Adrenal gland (tissue), 12 donors: ENCODE measurements around the gene DTD1. TPM values are rescaled to one million over a fixed set of nuclear protein-coding genes. Genes with fewer than 3 reads are reported as not detected.

Experiments used
- DNase-seq, 7 donors: peaks; one replicate each; pipeline ENCODE4 v3.0.0-alpha.2; 2019 to 2020
- H3K27ac ChIP-seq, 5 donors: fragments of 200-600 bp; sonication (generic) in 4 of 5; 1 replicate in 3 of 5; 2 replicates in 2 of 5; pipeline versions ENCODE4 v1.5.1 to v1.8.0; 2016 to 2020; ENCODE audit warnings: mild to moderate bottlenecking in 1 of 5
- H3K27me3 ChIP-seq: fragments of 200-600 bp; 2 replicates; pipeline ENCODE4 v1.8.0; 2021
- H3K36me3 ChIP-seq, 2 donors: fragments of 200-600 bp; replicated peaks in 1 of 2; 1 replicate in 1 of 2; 2 replicates in 1 of 2; pipeline versions ENCODE4 v1.5.1 to v1.8.0; 2018 to 2022
- H3K4me1 ChIP-seq, 2 donors: fragments of 200-600 bp; replicated peaks in 1 of 2; 1 replicate in 1 of 2; 2 replicates in 1 of 2; pipeline versions ENCODE4 v1.5.1 to v1.8.0; 2018 to 2021
- H3K4me3 ChIP-seq, 4 donors: fragments of 200-600 bp; sonication (generic) in 3 of 4; one replicate each; pipeline ENCODE4 v1.5.1; 2016 to 2018
- H3K9me3 ChIP-seq, 3 donors: fragments of 200-600 bp; sonication (generic) in 1 of 3; replicated peaks in 1 of 3; 1 replicate in 2 of 3; 2 replicates in 1 of 3; pipeline versions ENCODE4 v1.5.1 to v1.8.0; 2016 to 2021
- POLR2A ChIP-seq, 2 donors: fragments of 450-650 bp; IDR thresholded peaks; one replicate each; pipeline ENCODE4 v1.6.1; 2017; ENCODE audit warnings: antibody characterized with exemption in 2 of 2, mild to moderate bottlenecking in 2 of 2, moderate library complexity in 1 of 2
- WGBS, 4 donors: extraction: QIAGEN DNeasy Blood & Tissue Kit in 2 of 4; methylation state at CpG; one replicate each; pipeline versions ENCODE4 v1.1.5 to v1.1.7; 2013 to 2017; 5-methylcytosine and 5-hydroxymethylcytosine counted together
- intact Hi-C, 2 donors: fragments of 100-400 bp; cut with DNase I; formaldehyde crosslinking; loops; one replicate each; pipeline versions ENCODE4 v1.14.1 to v1.15.0; 2022 to 2023
- polyA plus RNA-seq, 3 donors: library from polyadenylated mRNA; stranded (reverse); fragments of 200-250 nt in 2 of 3; fragments of 350-450 nt in 1 of 3; fragmentation: Illumina TruSeq in 1 of 3; extraction: RNeasy Lipid Tissue Mini Kit (QIAGEN cat#74804) in 1 of 3; gene quantifications; one replicate each; pipeline ENCODE4 v1.2.3, GENCODE V29; 2013 to 2014
- total RNA-seq, 9 donors: library from RNA; depleted of rRNA in 4 of 9; stranded (reverse); fragments of >200 nt in 4 of 9; fragments of 120-200 nt in 1 of 9; fragmentation: NEBNext Ultra II Directional in 1 of 9; extraction: Animal tissue kit (Norgen Biotek cat#: 25700) in 1 of 9; gene quantifications; one replicate each; pipeline versions ENCODE4 v1.1.0 to v1.2.4, GENCODE V29; 2013 to 2023
- TF ChIP-seq, protein P1 (sequence below), 6 experiments: fragments of 450-650 bp in 4 of 6; fragments of 200-600 bp in 2 of 6; sonication (generic) in 1 of 6; IDR thresholded peaks; 1 replicate in 5 of 6; 2 replicates in 1 of 6; pipeline versions ENCODE4 v1.5.1 to v1.8.0; 2016 to 2021; ENCODE audit warnings: antibody characterized with exemption in 6 of 6, mild to moderate bottlenecking in 2 of 6, moderate library complexity in 1 of 6
- donor health status: healthy with polysubstance abuse.
- donor health status: Bipolar disorder and iron deficiency.
- donor health status: DM: yes; HTN: yes; CAD: no.
- donor health status: DM: no; HTN: no; CAD: no.
- donor health status: DM: no; HTN: no; CAD: no.
- donor health status: DM: yes; HTN: yes; CAD: no.

Gene DTD1
- total and polyA plus RNA-seq, 12 donors: 9.5 to 38.9 (median 32.9) TPM

DNA sequence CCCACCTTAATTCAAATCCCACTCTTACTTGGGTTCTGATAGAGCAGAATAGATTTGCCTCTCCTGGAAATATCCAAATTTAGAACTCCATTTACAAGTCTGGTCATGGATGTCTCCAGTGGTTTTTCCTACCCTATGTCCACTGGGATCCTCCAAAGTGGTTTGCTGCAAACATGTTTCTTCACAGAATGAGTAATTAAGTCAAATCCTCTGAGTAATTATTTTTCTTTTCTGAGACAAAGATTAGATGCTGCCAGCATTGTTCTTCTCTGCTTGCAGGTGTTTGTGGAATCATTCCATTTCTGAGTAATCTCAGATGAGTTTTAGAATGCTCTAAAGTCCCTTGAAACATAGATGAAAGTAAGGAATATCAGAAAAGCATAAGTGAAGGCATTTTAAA lies 21.9 kb downstream of the DTD1 start:
- Histone ChIP-seq H3K4me3 (no peak overlapping the region), H3K4me1 (no peaks in the 10 kb centered on the region), H3K27me3 (no peaks in the 10 kb centered on the region), H3K36me3 (no peaks in the 10 kb centered on the region), H3K27ac (no peak overlapping the region), H3K9me3 (no peaks in the 10 kb centered on the region)
- DNase-seq: no peak
- intact Hi-C loops: no loop called here
- TF ChIP-seq POLR2A (IDR thresholded peaks at IDR 0.05): no peak
- TF ChIP-seq, protein P1, sequence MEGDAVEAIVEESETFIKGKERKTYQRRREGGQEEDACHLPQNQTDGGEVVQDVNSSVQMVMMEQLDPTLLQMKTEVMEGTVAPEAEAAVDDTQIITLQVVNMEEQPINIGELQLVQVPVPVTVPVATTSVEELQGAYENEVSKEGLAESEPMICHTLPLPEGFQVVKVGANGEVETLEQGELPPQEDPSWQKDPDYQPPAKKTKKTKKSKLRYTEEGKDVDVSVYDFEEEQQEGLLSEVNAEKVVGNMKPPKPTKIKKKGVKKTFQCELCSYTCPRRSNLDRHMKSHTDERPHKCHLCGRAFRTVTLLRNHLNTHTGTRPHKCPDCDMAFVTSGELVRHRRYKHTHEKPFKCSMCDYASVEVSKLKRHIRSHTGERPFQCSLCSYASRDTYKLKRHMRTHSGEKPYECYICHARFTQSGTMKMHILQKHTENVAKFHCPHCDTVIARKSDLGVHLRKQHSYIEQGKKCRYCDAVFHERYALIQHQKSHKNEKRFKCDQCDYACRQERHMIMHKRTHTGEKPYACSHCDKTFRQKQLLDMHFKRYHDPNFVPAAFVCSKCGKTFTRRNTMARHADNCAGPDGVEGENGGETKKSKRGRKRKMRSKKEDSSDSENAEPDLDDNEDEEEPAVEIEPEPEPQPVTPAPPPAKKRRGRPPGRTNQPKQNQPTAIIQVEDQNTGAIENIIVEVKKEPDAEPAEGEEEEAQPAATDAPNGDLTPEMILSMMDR (IDR thresholded peaks at IDR 0.05): no peak

DNA sequence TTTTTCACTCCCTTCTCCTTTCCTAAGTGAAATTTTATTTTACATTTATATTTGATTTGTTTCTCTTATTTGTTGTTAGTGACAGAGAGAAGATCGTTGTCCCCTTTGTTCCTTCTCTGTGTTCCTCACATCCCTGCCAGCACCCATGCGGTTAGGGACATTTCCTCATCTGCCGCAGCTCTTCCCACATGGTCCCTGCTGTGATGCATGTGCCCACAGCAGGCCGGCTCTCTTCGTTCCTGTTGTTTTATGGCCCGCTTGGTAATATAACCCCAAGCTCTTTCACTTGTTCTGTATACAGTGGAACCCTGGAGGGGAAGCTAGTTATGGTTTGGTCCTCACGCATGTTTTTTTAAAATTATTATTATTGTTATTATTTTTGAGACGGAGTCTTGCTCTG lies 23.6 kb downstream of the DTD1 start:
- no peak for TF ChIP-seq POLR2A (IDR thresholded peaks at IDR 0.05)
- TF ChIP-seq, protein P1 (IDR thresholded peaks at IDR 0.05): no peak
- WGBS, 4 donors: 84 to 94% (median 88%) methylated on average over 8 of the region's 8 CpGs
- intact Hi-C loops: no loop called here
- H3K4me3 ChIP-seq: no peak overlapping the region
- no peaks in the 10 kb centered on the region for H3K27me3 ChIP-seq
- H3K36me3 ChIP-seq: no peaks in the 10 kb centered on the region
- no peak for DNase-seq
- no peak overlapping the region for H3K27ac ChIP-seq
- H3K4me1 ChIP-seq: peaks cover 0 to 5% of the 10 kb centered on the region in 2 donors
- H3K9me3 ChIP-seq: no peaks in the 10 kb centered on the region

DNA sequence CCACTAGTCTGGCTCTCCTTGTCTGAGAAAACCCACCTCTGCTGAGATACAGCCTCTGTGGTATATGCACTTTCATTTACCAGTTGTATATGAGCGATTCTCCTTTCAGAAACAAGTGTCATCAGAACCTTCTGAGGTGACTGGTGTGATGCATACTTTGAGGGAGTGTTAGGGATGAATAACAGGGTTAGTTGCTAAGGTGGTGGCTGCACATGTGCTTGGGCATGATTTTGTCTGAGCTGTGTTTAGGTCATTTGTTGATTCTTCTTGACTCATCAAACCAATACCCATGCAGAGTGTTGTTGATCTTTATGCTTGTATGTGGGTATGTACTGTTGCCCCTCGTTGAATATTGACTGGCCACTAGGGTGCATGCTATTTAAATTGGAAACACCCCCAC lies 25.7 kb downstream of the DTD1 start:
- H3K9me3 ChIP-seq: no peaks in the 10 kb centered on the region
- no peak for TF ChIP-seq POLR2A (IDR thresholded peaks at IDR 0.05)
- TF ChIP-seq, protein P1 (IDR thresholded peaks at IDR 0.05): no peak
- H3K27me3 ChIP-seq: no peaks in the 10 kb centered on the region
- DNase-seq: no peak
- no peaks in the 10 kb centered on the region for H3K36me3 ChIP-seq
- H3K4me1 ChIP-seq: peaks cover 0 to 5% of the 10 kb centered on the region in 2 donors
- 71 to 96% (median 91%) methylated on average over 2 of the region's 2 CpGs for WGBS, 4 donors
- H3K27ac ChIP-seq: no peak overlapping the region
- intact Hi-C loops: no loop called here
- H3K4me3 ChIP-seq: no peak overlapping the region

DNA sequence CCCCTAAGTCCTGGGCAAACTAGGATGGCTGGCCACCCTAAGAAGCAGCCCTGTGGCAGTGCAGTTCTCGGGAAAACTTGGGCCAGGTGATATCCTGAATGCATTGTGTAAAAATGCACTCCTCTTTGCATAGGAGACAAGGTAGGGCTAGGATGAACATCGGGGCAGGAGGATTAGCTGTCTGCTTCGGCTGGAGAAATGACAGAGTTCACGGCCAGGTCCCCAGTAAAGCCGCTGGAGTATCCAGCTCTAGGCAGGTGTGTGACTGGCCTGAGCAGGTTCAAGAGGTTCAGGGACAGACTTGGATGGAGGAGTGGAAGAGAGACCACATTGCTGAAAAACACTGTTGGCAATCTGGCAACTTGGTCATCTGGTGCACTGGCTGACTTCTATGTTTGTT lies 26.4 kb downstream of the DTD1 start:
- 96 to 100% (median 98%) methylated on average over 5 of the region's 5 CpGs for WGBS, 4 donors
- Histone ChIP-seq H3K27ac (no peak overlapping the region), H3K4me1 (peaks cover 0 to 5% of the 10 kb centered on the region in 2 donors), H3K4me3 (no peak overlapping the region), H3K9me3 (no peaks in the 10 kb centered on the region), H3K36me3 (no peaks in the 10 kb centered on the region), H3K27me3 (no peaks in the 10 kb centered on the region)
- intact Hi-C loops: no loop called here
- no peak for DNase-seq
- no peak for TF ChIP-seq POLR2A (IDR thresholded peaks at IDR 0.05)
- TF ChIP-seq, protein P1 (IDR thresholded peaks at IDR 0.05): no peak
